GM23338 (cell line): Measurements from ENCODE around the gene RBCK1.

Experiments used
- CREB1 ChIP-seq: fragments of 250-450 bp; sonication (Bioruptor Pico); IDR thresholded peaks from 2 replicates; pipeline ENCODE4 v1.5.0; 2020; ENCODE audit warnings: low read depth, mild to moderate bottlenecking, moderate library complexity
- ETS1 ChIP-seq: IDR thresholded peaks from 2 replicates; pipeline ENCODE4 v1.6.1; 2016; ENCODE audit warnings: antibody characterized with exemption
- EZH2 ChIP-seq: fragments of 200-600 bp; sonication (generic); IDR thresholded peaks from one replicate; pipeline ENCODE4 v1.8.0; 2017; ENCODE audit warnings: antibody characterized with exemption, mild to moderate bottlenecking, low read depth; ENCODE audit not compliant: unreplicated experiment
- EZH2phosphoT487 ChIP-seq: fragments of 200-600 bp; sonication (generic); IDR thresholded peaks from one replicate; pipeline ENCODE4 v1.8.1; 2018; ENCODE audit warnings: antibody characterized with exemption; ENCODE audit not compliant: unreplicated experiment
- JUNB ChIP-seq: IDR thresholded peaks from one replicate; pipeline ENCODE4 v1.6.1; 2016; ENCODE audit warnings: antibody characterized with exemption; ENCODE audit not compliant: unreplicated experiment
- NANOG ChIP-seq: IDR thresholded peaks from 2 replicates; pipeline ENCODE4 v1.6.1; 2016; ENCODE audit warnings: antibody characterized with exemption, borderline replicate concordance
- POLR2AphosphoS5 ChIP-seq: IDR thresholded peaks from 2 replicates; pipeline ENCODE4 v1.6.1; 2016; ENCODE audit warnings: antibody characterized with exemption, low read depth
- REST ChIP-seq: IDR thresholded peaks from one replicate; pipeline ENCODE4 v1.6.1; 2018; ENCODE audit warnings: antibody characterized with exemption; ENCODE audit not compliant: unreplicated experiment
- STAT1 ChIP-seq: IDR thresholded peaks from one replicate; pipeline ENCODE4 v1.6.1; 2016; ENCODE audit warnings: antibody characterized with exemption; ENCODE audit not compliant: unreplicated experiment
- ZNF331 ChIP-seq: fragments of 250-450 bp; sonication (Bioruptor Pico); IDR thresholded peaks from 2 replicates; pipeline ENCODE4 v1.5.0; 2020; ENCODE audit warnings: low read depth, mild to moderate bottlenecking, moderate library complexity
- TF ChIP-seq, protein P1 (sequence below), 2 experiments: fragments of 200-600 bp in 1 of 2; sonication (generic) in 1 of 2; conservative IDR thresholded peaks; 2 replicates each; pipeline versions ENCODE4 v1.5.1 to v1.6.1; 2016 to 2017; ENCODE audit warnings: antibody characterized with exemption in 2 of 2, low read depth in 2 of 2, mild to moderate bottlenecking in 2 of 2, moderate library complexity in 1 of 2

DNA sequence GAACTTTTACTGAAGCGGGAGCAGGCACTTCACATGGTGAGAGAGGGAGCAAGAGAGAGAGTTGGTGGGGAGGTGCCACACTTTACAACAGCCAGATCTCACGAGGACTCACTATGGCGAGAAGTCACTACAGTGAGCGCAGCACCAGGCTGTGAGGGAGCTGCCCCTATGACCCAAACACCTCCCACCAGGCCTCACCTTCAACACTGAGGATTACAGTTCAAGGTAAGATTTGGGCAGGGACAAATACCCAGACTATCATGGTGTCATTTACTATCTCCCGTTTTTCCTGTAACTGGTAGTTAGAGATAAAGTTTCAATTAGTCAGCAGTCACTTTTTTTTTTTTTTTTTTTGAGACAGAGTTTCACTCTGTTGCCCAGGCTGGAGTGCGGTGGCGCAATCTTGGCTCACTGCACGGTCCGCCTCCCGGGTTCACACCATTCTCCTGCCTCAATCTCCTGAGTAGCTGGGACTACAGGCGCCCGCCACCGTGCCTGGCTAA is 7.8 kb downstream of the RBCK1 start:
- no peak for TF ChIP-seq POLR2AphosphoS5
- TF ChIP-seq REST = no peak
- no peak for TF ChIP-seq EZH2
- TF ChIP-seq, protein P1, sequence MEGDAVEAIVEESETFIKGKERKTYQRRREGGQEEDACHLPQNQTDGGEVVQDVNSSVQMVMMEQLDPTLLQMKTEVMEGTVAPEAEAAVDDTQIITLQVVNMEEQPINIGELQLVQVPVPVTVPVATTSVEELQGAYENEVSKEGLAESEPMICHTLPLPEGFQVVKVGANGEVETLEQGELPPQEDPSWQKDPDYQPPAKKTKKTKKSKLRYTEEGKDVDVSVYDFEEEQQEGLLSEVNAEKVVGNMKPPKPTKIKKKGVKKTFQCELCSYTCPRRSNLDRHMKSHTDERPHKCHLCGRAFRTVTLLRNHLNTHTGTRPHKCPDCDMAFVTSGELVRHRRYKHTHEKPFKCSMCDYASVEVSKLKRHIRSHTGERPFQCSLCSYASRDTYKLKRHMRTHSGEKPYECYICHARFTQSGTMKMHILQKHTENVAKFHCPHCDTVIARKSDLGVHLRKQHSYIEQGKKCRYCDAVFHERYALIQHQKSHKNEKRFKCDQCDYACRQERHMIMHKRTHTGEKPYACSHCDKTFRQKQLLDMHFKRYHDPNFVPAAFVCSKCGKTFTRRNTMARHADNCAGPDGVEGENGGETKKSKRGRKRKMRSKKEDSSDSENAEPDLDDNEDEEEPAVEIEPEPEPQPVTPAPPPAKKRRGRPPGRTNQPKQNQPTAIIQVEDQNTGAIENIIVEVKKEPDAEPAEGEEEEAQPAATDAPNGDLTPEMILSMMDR (conservative IDR thresholded peaks at IDR 0.05; ENCODE audit: low read depth in 2 of 2) = no peak
- TF ChIP-seq CREB1 = no peak
- no peak for TF ChIP-seq EZH2phosphoT487
- TF ChIP-seq ZNF331 (CRISPR knock-in tag) = no peak
- no peak for TF ChIP-seq STAT1
- TF ChIP-seq ETS1 = no peak
- no peak for TF ChIP-seq NANOG
- TF ChIP-seq JUNB = no peak
